Kidney (tissue), 14 donors: ENCODE results near the gene SPOPL. TPM values are rescaled to one million over a fixed set of nuclear protein-coding genes. Genes with fewer than 3 reads are reported as not detected.
"Not testable (repeated sequence)": the region's sequence is repeated elsewhere in the genome, so short reads cannot be mapped to it uniquely, and the experiment has no call there.

Source experiments
- DNase-seq, 5 donors: peaks; one replicate each; pipeline ENCODE4 v3.0.0-alpha.2; 2013 to 2020
- FAIRE-seq: peaks from 2 replicates; lab custom pipeline; 2012; peaks lifted over from hg19 to GRCh38; lab: Jason Lieb, UNC
- H3K27ac ChIP-seq, 2 donors: one replicate each; pipeline ENCODE4 v1.7.0; 2013; ENCODE audit warnings: low read depth in 2 of 2, low read length in 2 of 2, inconsistent platforms in 1 of 2
- H3K27me3 ChIP-seq: one replicate; pipeline ENCODE4 v1.7.1; 2013; ENCODE audit warnings: low read length, inconsistent platforms; ENCODE audit not compliant: control insufficient read depth, insufficient read depth
- H3K36me3 ChIP-seq, 3 donors: one replicate each; pipeline versions ENCODE4 v1.7.0 to v1.7.1; 2013; ENCODE audit warnings: low read length in 3 of 3, control low read depth in 1 of 3, inconsistent platforms in 1 of 3; ENCODE audit not compliant: insufficient read depth in 3 of 3, control insufficient read depth in 2 of 3
- H3K4me1 ChIP-seq, 3 donors: one replicate each; pipeline versions ENCODE4 v1.7.0 to v1.7.1; 2013; ENCODE audit warnings: low read length in 3 of 3, inconsistent platforms in 1 of 3, low read depth in 1 of 3; ENCODE audit not compliant: control insufficient read depth in 2 of 3, insufficient read depth in 2 of 3
- H3K4me3 ChIP-seq, 3 donors: one replicate each; pipeline versions ENCODE4 v1.7.0 to v1.8.1; 2013; ENCODE audit warnings: low read length in 3 of 3, control low read depth in 1 of 3, inconsistent platforms in 1 of 3
- H3K9ac ChIP-seq, 3 donors: one replicate each; pipeline versions ENCODE4 v1.7.0 to v1.7.1; 2013; ENCODE audit warnings: low read length in 3 of 3, control low read depth in 1 of 3, inconsistent platforms in 1 of 3
- H3K9me3 ChIP-seq, 3 donors: one replicate each; pipeline versions ENCODE4 v1.7.0 to v1.7.1; 2013; ENCODE audit warnings: low read length in 3 of 3, control low read depth in 1 of 3, inconsistent platforms in 1 of 3; ENCODE audit not compliant: control insufficient read depth in 2 of 3, insufficient read depth in 1 of 3
- CTCF ChIP-seq: IDR thresholded peaks from 3 replicates; pipeline ENCODE4 v1.5.1; 2012; ENCODE audit warnings: mild to moderate bottlenecking, moderate library complexity, borderline replicate concordance; ENCODE audit not compliant: insufficient read depth; ENCODE audit errors: extremely low read depth
- intact Hi-C: fragments of 100-400 bp; cut with DNase I; formaldehyde crosslinking; loops from one replicate; pipeline ENCODE4 v1.11.1; 2022
- polyA plus RNA-seq: library from polyadenylated mRNA; stranded (reverse); fragments of 350-450 nt; fragmentation: Illumina TruSeq; extraction: RNeasy Lipid Tissue Mini Kit (QIAGEN cat#74804); gene quantifications from one replicate; pipeline ENCODE4 v1.2.3, GENCODE V29; 2014; ENCODE audit warnings: low read depth, low replicate concordance; ENCODE audit not compliant: insufficient read depth
- total RNA-seq: library from RNA; stranded (reverse); fragmentation: NEBNext Ultra II Directional; extraction: Animal tissue kit (Norgen Biotek cat#: 25700); gene quantifications from one replicate; pipeline ENCODE4 v1.2.1, GENCODE V29; 2021
- donor health status: control.
- donor health status: control.
- donor health status: control.
- donor health status: control.
- donor health status: control.
- donor health status: DM: yes; HTN: yes; CAD: no.
- donor health status: Normal renal cell carcinoma (clear cell type).

SPOPL gene
- total and polyA plus RNA-seq, 2 donors from 2014 or later, result 4.0 to 23.1 TPM

GRCh38 chr2:138475277-138475776 is 26.2 kb upstream of the SPOPL start:
- no peak overlapping the region for H3K27ac ChIP-seq
- FAIRE-seq, result no peak
- no peak overlapping the region for H3K9ac ChIP-seq
- H3K4me3 ChIP-seq, result no peak overlapping the region
- no peaks in the 10 kb centered on the region for H3K36me3 ChIP-seq
- DNase-seq, result no peak
- no peaks in the 10 kb centered on the region for H3K4me1 ChIP-seq
- H3K9me3 ChIP-seq, result no peaks in the 10 kb centered on the region
- intact Hi-C loops, result no loop called here
- H3K27me3 ChIP-seq, result no peaks in the 10 kb centered on the region
- TF ChIP-seq CTCF, result no peak

GRCh38 chr2:138476186-138476585 is 25.4 kb upstream of the SPOPL start:
- no peak for TF ChIP-seq CTCF

GRCh38 chr2:138476940-138477339 is 24.6 kb upstream of the SPOPL start:
- Histone ChIP-seq H3K4me3 (no peak overlapping the region), H3K36me3 (no peaks in the 10 kb centered on the region), H3K9me3 (no peaks in the 10 kb centered on the region), H3K27me3 (no peaks in the 10 kb centered on the region), H3K9ac (no peak overlapping the region), H3K27ac (no peak overlapping the region), H3K4me1 (no peaks in the 10 kb centered on the region)
- peak; percentile 8 for TF ChIP-seq CTCF
- intact Hi-C loops, result no loop called here
- DNase-seq (no peak), FAIRE-seq (no peak)

More at GRCh38 chr2:138476186-138476585, 25.4 kb upstream of the SPOPL start:
- FAIRE-seq (no peak), DNase-seq (no peak)
- Histone ChIP-seq H3K9ac (no peak overlapping the region), H3K9me3 (no peaks in the 10 kb centered on the region), H3K27ac (no peak overlapping the region), H3K4me1 (no peaks in the 10 kb centered on the region), H3K27me3 (no peaks in the 10 kb centered on the region), H3K36me3 (no peaks in the 10 kb centered on the region), H3K4me3 (no peak overlapping the region)
- intact Hi-C loops, result no loop called here

GRCh38 chr2:138482796-138483195 is 18.8 kb upstream of the SPOPL start:
- H3K9ac ChIP-seq, intact Hi-C loops, H3K27me3 ChIP-seq, H3K4me1 ChIP-seq, H3K9me3 ChIP-seq, H3K36me3 ChIP-seq, H3K27ac ChIP-seq, DNase-seq, FAIRE-seq, H3K4me3 ChIP-seq: not testable (repeated sequence)
